ENCODE results near the gene MX1. TPM values are rescaled to one million over a fixed set of nuclear protein-coding genes. Genes with fewer than 3 reads are reported as not detected.
"Not testable (repeated sequence)": the region's sequence is repeated elsewhere in the genome, so short reads cannot be mapped to it uniquely, and the experiment has no call there.

Gene MX1
- total RNA-seq, 1 donor from 2014 or later, result 82.5 TPM

- Histone ChIP-seq H3K27ac (no peak overlapping the region), H3K4me3 (no peak overlapping the region), H3K27me3 (no peaks in the 10 kb centered on the region), H3K36me3 (peaks cover 0 to 2% of the 10 kb centered on the region in 2 donors), H3K9me3 (no peaks in the 10 kb centered on the region), H3K4me1 (no peaks in the 10 kb centered on the region)
- DNase-seq (ENCODE audit: low spot score in 2 of 2), result no peak
- intact Hi-C loops (cut with DNase I), result no loop called here
- TF ChIP-seq CTCF (IDR thresholded peaks at IDR 0.05), result no peak
Observed at GRCh38 chr21:41407541-41408460, 18.2 kb upstream of the MX1 start.

DNA sequence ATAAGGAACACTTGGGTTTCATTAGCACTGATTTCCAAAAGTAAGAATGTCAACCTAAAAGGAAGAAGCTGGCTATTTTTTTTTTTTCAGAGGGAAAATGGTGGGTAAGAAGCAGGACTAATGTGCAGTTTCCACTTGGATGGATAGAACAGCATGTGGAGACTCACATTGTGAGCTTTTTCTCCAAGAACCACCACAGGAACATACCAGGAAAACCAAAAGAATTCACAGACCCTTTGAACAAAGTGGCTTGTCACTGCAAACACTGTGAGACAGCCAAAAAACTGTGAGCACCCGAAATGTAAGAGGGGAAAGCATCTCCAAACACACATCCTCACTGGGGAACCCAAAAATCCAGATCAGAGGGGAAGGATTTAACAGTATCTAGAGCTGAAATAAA lies 15.7 kb upstream of the MX1 start:
- no peak overlapping the region for H3K27ac ChIP-seq
- no peaks in the 10 kb centered on the region for H3K9me3 ChIP-seq
- H3K4me3 ChIP-seq, result no peak overlapping the region
- DNase-seq (ENCODE audit: low spot score in 2 of 2), result no peak
- TF ChIP-seq CTCF (IDR thresholded peaks at IDR 0.05), result no peak
- no peaks in the 10 kb centered on the region for H3K36me3 ChIP-seq
- no peaks in the 10 kb centered on the region for H3K4me1 ChIP-seq
- intact Hi-C loops (cut with DNase I), result no loop called here
- no peaks in the 10 kb centered on the region for H3K27me3 ChIP-seq

GRCh38 chr21:41410767-41411448 lies 15.1 kb upstream of the MX1 start:
- Histone ChIP-seq H3K27ac (no peak overlapping the region), H3K4me1 (no peaks in the 10 kb centered on the region), H3K9me3 (no peaks in the 10 kb centered on the region), H3K36me3 (no peaks in the 10 kb centered on the region), H3K27me3 (no peaks in the 10 kb centered on the region), H3K4me3 (no peak overlapping the region)
- TF ChIP-seq CTCF (IDR thresholded peaks at IDR 0.05), result no peak
- no peak for DNase-seq (ENCODE audit: low spot score in 2 of 2)
- intact Hi-C loops (cut with DNase I), result no loop called here

DNA sequence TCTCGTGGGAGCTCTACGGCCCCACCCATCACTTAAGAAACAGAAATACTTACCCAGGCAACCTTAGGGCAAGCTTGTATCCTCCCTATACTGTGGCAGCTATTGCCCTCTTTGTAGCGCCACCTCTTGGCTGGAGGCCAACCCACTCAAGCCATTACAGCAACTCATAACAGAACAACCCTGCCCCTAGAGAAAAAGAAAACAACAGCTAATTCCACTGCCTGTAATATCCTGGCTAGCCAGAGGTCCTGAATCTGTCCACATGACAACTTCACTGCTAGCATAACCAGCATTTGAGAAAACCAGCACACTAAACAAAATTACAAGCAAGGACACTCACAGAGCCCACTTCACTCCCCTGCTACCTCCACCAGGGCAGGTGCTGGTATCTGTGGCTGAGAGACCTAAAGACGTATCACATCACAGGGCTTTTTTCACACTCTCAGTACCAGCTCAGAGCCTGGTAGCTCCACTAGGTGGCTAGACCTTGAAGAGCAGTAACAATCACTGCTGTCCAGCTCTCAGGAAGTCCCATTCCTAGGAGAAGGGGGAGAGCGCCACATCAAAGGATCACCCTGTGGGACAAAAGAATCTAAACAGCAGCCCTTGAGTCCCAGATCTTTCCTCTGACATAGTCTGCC lies 14.5 kb upstream of the MX1 start:
- H3K4me3 ChIP-seq, result no peak overlapping the region
- no peaks in the 10 kb centered on the region for H3K9me3 ChIP-seq
- no peaks in the 10 kb centered on the region for H3K36me3 ChIP-seq
- DNase-seq (ENCODE audit: low spot score in 2 of 2), result no peak
- H3K27ac ChIP-seq, result no peak overlapping the region
- H3K27me3 ChIP-seq, result no peaks in the 10 kb centered on the region
- no peak for TF ChIP-seq CTCF (IDR thresholded peaks at IDR 0.05)
- no peaks in the 10 kb centered on the region for H3K4me1 ChIP-seq
- intact Hi-C loops (cut with DNase I), result no loop called here

DNA sequence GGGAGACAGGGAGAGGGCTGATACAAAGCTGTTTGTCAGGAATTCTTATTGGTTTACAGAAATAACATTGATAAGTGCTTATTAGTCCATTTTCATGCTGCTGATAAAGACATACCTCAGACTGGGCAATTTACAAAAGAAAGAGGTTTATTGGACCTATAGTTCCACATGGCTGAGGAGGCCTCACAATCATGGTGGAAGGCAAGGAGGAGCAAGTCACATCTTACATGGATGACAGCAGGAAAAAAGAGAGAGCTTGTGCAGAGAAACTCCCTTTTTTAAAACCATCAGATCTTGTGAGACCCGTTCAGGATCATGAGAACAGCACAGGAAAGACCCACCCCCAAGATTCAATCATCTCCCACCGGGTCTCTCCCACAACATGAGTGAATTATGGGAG lies 8.5 kb upstream of the MX1 start:
- H3K27me3 ChIP-seq; DNase-seq (ENCODE audit: low spot score in 2 of 2); H3K9me3 ChIP-seq; H3K4me1 ChIP-seq; intact Hi-C loops (cut with DNase I); H3K27ac ChIP-seq; H3K4me3 ChIP-seq; H3K36me3 ChIP-seq: not testable (repeated sequence)

DNA sequence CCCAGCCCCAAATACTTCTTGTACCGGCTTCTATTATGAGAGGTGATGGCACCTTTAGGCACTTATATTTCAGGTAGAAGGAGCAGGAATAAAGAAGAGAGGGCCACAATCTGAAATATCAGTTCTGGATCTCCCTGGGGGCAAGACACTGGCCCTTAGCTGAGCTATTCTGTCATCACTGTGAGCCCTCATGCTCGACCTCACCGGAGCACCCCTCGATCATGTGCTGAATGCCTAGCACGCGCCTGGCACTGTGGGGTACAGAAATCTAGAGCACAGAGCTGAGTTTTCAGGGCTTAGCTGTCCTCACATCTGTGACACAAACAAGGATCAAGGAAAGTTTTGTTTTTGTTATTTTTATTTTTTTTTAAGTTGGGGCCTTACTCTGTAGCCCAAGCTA lies 7.6 kb upstream of the MX1 start:
- Histone ChIP-seq H3K27ac (peak overlapping the region; percentile 83 to 88), H3K9me3 (no peaks in the 10 kb centered on the region), H3K36me3 (no peaks in the 10 kb centered on the region), H3K4me1 (no peaks in the 10 kb centered on the region), H3K4me3 (no peak overlapping the region), H3K27me3 (no peaks in the 10 kb centered on the region)
- intact Hi-C loops (cut with DNase I), result no loop called here
- no peak for DNase-seq (ENCODE audit: low spot score in 2 of 2)
- no peak for TF ChIP-seq CTCF (IDR thresholded peaks at IDR 0.05)

Data from ascending aorta (tissue), 2 donors.